Psoas muscle (tissue), 8 donors: ENCODE measurements around the gene LOXL4. TPM values are rescaled to one million over a fixed set of nuclear protein-coding genes. Genes with fewer than 3 reads are reported as not detected.
A peak's percentile ranks its signal among the peaks of the same experiment; 100 is the strongest.

Experiments
- ATAC-seq, 4 donors: fragments of 200-7000 bp; cut with Tn5 transposase; one replicate each; pipeline ENCODE4 v1.9.1; 2020; ENCODE audit warnings: moderate library complexity in 3 of 4, mild to moderate bottlenecking in 2 of 4
- DNase-seq, 2 donors: peaks; one replicate each; pipeline ENCODE4 v3.0.0-alpha.2; 2020
- H3K27ac ChIP-seq: fragments of 200-600 bp; one replicate; pipeline ENCODE4 v1.8.0; 2022
- H3K27me3 ChIP-seq, 3 donors: fragments of 200-600 bp in 1 of 3; one replicate each; pipeline versions ENCODE4 v1.6.1 to v1.8.0; 2013 to 2022; ENCODE audit warnings: low read length in 2 of 3, mild to moderate bottlenecking in 2 of 3, moderate library complexity in 1 of 3; ENCODE audit not compliant: insufficient read depth in 3 of 3
- H3K36me3 ChIP-seq, 2 donors: fragments of 200-600 bp in 1 of 2; one replicate each; pipeline versions ENCODE4 v1.6.1 to v1.8.0; 2013 to 2022; ENCODE audit warnings: low read depth in 1 of 2, mild to moderate bottlenecking in 1 of 2, moderate library complexity in 1 of 2; ENCODE audit not compliant: insufficient read depth in 1 of 2
- H3K4me1 ChIP-seq: fragments of 200-600 bp; one replicate; pipeline ENCODE4 v1.8.0; 2022
- H3K4me3 ChIP-seq: fragments of 200-600 bp; one replicate; pipeline ENCODE4 v1.8.0; 2022; ENCODE audit warnings: mild to moderate bottlenecking
- H3K9me3 ChIP-seq: fragments of 200-600 bp; one replicate; pipeline ENCODE4 v1.8.0; 2022
- CTCF ChIP-seq: fragments of 200-600 bp; IDR thresholded peaks from one replicate; pipeline ENCODE4 v1.8.0; 2022; ENCODE audit warnings: antibody characterized with exemption
- WGBS, 3 donors: extraction: QIAGEN DNeasy Blood & Tissue Kit; methylation state at CpG; one replicate each; pipeline versions ENCODE4 v1.1.6 to v1.1.7; 2013; 5-methylcytosine and 5-hydroxymethylcytosine counted together
- intact Hi-C, 2 donors: fragments of 100-400 bp; cut with DNase I; formaldehyde crosslinking; loops; one replicate each; pipeline versions ENCODE4 v1.11.0 to v1.14.2; 2022
- polyA plus RNA-seq, 3 donors: library from polyadenylated mRNA; stranded (reverse); fragments of 200-250 nt; gene quantifications; one replicate each; pipeline ENCODE4 v1.2.3, GENCODE V29; 2013
- total RNA-seq, 4 donors: library from RNA; stranded (reverse); fragmentation: NEBNext Ultra II Directional in 2 of 4; extraction: Animal tissue kit (Norgen Biotek cat#: 25700) in 2 of 4; gene quantifications; one replicate each; pipeline versions ENCODE4 v1.2.1 to v1.2.4, GENCODE V29; 2021 to 2023
- donor health status: healthy with polysubstance abuse.
- donor health status: DM: no; HTN: no; CAD: no; lungs with moderate emphysema.
- donor health status: Bipolar disorder and iron deficiency.
- donor health status: healthy.
- donor health status: DM: yes; HTN: yes; CAD: no.
- donor health status: DM: no; HTN: no; CAD: no.
- donor health status: DM: no; HTN: no; CAD: no.
- donor health status: DM: yes; HTN: yes; CAD: no.

Gene LOXL4
- total and polyA plus RNA-seq, 7 donors = 2.9 to 26.3 (median 7.4) TPM

DNA sequence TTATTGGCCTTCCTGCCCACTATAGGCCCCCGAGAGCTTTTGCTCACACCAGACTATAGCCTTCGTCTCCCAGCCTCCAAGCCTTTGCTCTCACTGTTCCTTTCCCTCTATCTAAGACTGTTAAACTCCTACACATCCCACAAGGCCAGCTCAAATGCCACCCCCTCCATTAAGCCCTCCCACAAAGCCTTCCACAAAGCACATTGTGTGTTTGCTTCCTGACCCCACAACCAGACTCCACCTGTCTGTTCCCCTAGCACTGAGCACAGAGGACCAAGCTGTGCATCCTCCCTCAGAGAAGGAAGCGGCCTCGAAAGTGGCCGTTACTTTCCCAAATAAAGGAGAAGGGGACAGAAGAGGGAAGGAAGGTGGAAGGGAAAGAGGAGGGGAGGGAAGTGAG is 1.3 kb downstream of the LOXL4 start:
- no peaks in the 10 kb centered on the region for H3K27me3 ChIP-seq
- ATAC-seq = no peak
- H3K4me3 ChIP-seq = peak overlapping the region; percentile 71
- peaks cover 43% of the 10 kb centered on the region for H3K4me1 ChIP-seq
- intact Hi-C loops = loop anchor here (5.0 to 10.0 kb wide), 2 partner anchors 146 to 158 kb away; no protein-coding TSS in a partner anchor
- DNase-seq = no peak
- H3K27ac ChIP-seq = peak overlapping the region; percentile 88
- TF ChIP-seq CTCF = no peak
- H3K9me3 ChIP-seq = no peaks in the 10 kb centered on the region
- H3K36me3 ChIP-seq = no peaks in the 10 kb centered on the region
- WGBS, 3 donors = 73 to 100% (median 79%) methylated on average over 5 of the region's 5 CpGs

GRCh38 chr10:98265403-98266378 is 2.3 kb downstream of the LOXL4 start:
- peak in 1 of 4 donors; percentile 17 for ATAC-seq
- 43 to 59% (median 48%) methylated on average over 17 of the region's 17 CpGs for WGBS, 3 donors

GRCh38 chr10:98264378-98265065 is 3.5 kb downstream of the LOXL4 start:
- H3K9me3 ChIP-seq = no peaks in the 10 kb centered on the region
- no peak overlapping the region for H3K27ac ChIP-seq
- intact Hi-C loops = loop anchor here (5.0 to 10.0 kb wide), 3 partner anchors 43 to 160 kb away; no protein-coding TSS in a partner anchor
- no peak overlapping the region for H3K4me3 ChIP-seq
- H3K36me3 ChIP-seq = no peaks in the 10 kb centered on the region
- TF ChIP-seq CTCF = no peak
- ATAC-seq (no peak), DNase-seq (no peak)
- no peaks in the 10 kb centered on the region for H3K27me3 ChIP-seq
- H3K4me1 ChIP-seq = peaks cover 27% of the 10 kb centered on the region
- WGBS, 3 donors = 80 to 86% (median 82%) methylated on average over 12 of the region's 12 CpGs

More at GRCh38 chr10:98265403-98266378, 2.3 kb downstream of the LOXL4 start:
- Histone ChIP-seq H3K4me3 (peak overlapping the region; percentile 71), H3K9me3 (no peaks in the 10 kb centered on the region), H3K27me3 (no peaks in the 10 kb centered on the region), H3K36me3 (no peaks in the 10 kb centered on the region), H3K4me1 (peaks cover 39% of the 10 kb centered on the region), H3K27ac (peak overlapping the region; percentile 88)
- no peak for DNase-seq
- TF ChIP-seq CTCF = no peak
- intact Hi-C loops = loop anchor here (5.0 to 10.0 kb wide), 2 partner anchors 147 to 159 kb away; no protein-coding TSS in a partner anchor

DNA sequence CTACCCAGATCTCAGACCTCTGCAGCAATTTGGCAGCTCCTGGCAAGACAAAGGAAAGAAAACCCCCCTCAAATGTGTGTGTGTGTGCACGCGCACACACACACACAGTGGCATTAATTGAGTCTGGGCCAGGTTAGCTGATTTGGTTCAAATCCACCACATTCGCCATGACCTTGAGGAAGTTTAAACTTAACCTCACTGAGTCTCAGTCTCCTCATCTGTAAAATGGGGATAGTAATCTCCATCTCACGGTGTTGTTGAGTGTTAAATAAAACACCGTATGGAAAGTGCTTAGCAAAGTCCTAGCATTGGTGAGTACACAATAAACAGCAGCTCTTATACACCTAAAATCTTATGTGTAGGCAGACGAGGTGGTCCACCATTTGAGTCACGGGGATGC is 4.9 kb downstream of the LOXL4 start:
- Histone ChIP-seq H3K4me1 (peaks cover 23% of the 10 kb centered on the region), H3K27ac (no peak overlapping the region), H3K36me3 (peaks cover 0 to 4% of the 10 kb centered on the region in 2 donors), H3K27me3 (no peaks in the 10 kb centered on the region), H3K4me3 (no peak overlapping the region), H3K9me3 (no peaks in the 10 kb centered on the region)
- WGBS, 3 donors = 95% methylated on average over 7 of the region's 7 CpGs
- no peak for TF ChIP-seq CTCF
- ATAC-seq = no peak
- intact Hi-C loops = loop anchor here in 1 of 2 donors (5.0 to 10.0 kb wide), 2 partner anchors 44 to 162 kb away; no protein-coding TSS in a partner anchor
- DNase-seq = no peak
